C4-2B (cell line): ENCODE data around the gene GFOD1.

ENCODE experiments used
- ZFX ChIP-seq: fragments of 450-650 bp; IDR thresholded peaks from 2 replicates; pipeline ENCODE4 v1.6.1; 2017
- TF ChIP-seq, protein P1 (sequence below): fragments of 450-650 bp; conservative IDR thresholded peaks from 2 replicates; pipeline ENCODE4 v1.5.1; 2017; ENCODE audit warnings: mild to moderate bottlenecking

DNA sequence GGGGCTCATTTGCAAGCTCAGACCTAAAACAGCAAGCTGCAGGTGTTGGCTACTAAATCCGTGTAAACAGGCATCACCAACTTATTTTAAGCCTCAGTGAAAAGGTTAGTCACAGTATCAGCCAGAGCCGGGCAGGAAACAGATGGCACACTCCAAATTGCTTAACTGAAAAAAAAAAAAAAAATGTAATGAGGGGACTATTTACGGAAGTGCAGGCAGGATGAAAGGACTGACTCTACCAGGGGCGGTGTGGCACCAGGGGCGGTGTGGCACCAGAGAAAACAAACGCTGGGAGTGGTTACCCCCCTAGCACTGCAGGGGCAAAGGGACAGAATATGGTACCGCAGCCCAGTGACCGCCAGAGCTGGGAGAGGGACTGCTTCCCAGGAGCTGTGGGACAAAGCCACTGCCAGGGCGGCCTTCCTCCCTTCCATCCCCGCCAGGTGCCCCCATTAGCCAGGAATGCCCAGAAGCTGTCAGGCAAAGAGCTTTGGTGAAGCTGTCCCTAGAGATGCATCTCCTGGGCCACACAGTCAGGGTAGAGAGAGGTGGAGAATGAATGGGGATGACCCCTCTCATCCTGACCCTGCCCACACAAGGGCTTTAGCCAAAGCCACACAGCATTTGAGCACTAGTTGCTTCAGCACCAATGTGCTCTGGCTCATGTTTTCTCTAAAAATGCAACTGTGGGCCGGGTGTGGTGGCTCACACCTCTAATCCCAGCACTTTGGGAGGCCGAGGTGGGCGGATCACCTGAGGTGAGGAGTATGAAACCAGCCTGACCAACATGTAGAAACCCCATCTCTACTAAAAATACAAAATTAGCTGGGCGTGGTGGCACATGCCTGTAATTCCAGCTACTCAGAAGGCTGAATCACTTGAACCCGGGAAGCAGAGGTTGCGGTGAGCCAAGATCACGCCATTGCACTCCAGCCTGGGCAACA lies 39.6 kb upstream of the GFOD1 start:
- TF ChIP-seq, protein P1, sequence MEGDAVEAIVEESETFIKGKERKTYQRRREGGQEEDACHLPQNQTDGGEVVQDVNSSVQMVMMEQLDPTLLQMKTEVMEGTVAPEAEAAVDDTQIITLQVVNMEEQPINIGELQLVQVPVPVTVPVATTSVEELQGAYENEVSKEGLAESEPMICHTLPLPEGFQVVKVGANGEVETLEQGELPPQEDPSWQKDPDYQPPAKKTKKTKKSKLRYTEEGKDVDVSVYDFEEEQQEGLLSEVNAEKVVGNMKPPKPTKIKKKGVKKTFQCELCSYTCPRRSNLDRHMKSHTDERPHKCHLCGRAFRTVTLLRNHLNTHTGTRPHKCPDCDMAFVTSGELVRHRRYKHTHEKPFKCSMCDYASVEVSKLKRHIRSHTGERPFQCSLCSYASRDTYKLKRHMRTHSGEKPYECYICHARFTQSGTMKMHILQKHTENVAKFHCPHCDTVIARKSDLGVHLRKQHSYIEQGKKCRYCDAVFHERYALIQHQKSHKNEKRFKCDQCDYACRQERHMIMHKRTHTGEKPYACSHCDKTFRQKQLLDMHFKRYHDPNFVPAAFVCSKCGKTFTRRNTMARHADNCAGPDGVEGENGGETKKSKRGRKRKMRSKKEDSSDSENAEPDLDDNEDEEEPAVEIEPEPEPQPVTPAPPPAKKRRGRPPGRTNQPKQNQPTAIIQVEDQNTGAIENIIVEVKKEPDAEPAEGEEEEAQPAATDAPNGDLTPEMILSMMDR = no peak
- no peak for TF ChIP-seq ZFX
